GM08714 (cell line): ENCODE measurements around the gene DUSP9.
"Not testable (repeated sequence)": the region's sequence is repeated elsewhere in the genome, so short reads cannot be mapped to it uniquely, and the experiment has no call there.

Source experiments
- H3K4me3 ChIP-seq: fragments of 200-500 bp; sonication (Bioruptor generic); 2 replicates; pipeline ENCODE4 v1.5.1; 2014; ENCODE audit warnings: mild to moderate bottlenecking, low read length, inconsistent platforms
- ZNF274 ChIP-seq: IDR thresholded peaks from 2 replicates; pipeline ENCODE4 v1.6.1; 2012; ENCODE audit warnings: mild to moderate bottlenecking, low read depth, low read length

The DUSP9 gene

GRCh38 chrX:153646620-153647373, at the start of gene DUSP9:
Gene DUSP9, plus strand, starts transcription at chrX:153647203. Its CDS starts 751 bp downstream, at chrX:153647954.
- no peak within 1 kb of the TSS for H3K4me3 ChIP-seq
- no peak for TF ChIP-seq ZNF274

- TF ChIP-seq ZNF274, result no peak
- peak within 1 kb of the TSS; percentile 72 for H3K4me3 ChIP-seq
Observed at GRCh38 chrX:153598541-153599191, 48.3 kb upstream of the DUSP9 start, which contains the start of gene CCNQ. Gene CCNQ, minus strand, starts transcription at chrX:153599139. Its CDS starts 66 bp downstream, at chrX:153599073.

GRCh38 chrX:153599192-153600031, 47.6 kb upstream of the DUSP9 start:
- H3K4me3 ChIP-seq, result peak overlapping the region; percentile 72
- no peak for TF ChIP-seq ZNF274

- peak overlapping the region; percentile 72; the same call in 1 of the 2 replicates for H3K4me3 ChIP-seq
- no peak for TF ChIP-seq ZNF274
Observed at GRCh38 chrX:153600032-153600373, 47.0 kb upstream of the DUSP9 start.

GRCh38 chrX:153600921-153601320, 46.1 kb upstream of the DUSP9 start:
- no peak for TF ChIP-seq ZNF274
- H3K4me3 ChIP-seq, result no peak overlapping the region

GRCh38 chrX:153601511-153602110, 45.4 kb upstream of the DUSP9 start:
- no peak overlapping the region for H3K4me3 ChIP-seq
- no peak for TF ChIP-seq ZNF274

- H3K4me3 ChIP-seq, result no peak overlapping the region
- no peak for TF ChIP-seq ZNF274
Observed at GRCh38 chrX:153602601-153603000, 44.4 kb upstream of the DUSP9 start.

- no peak overlapping the region for H3K4me3 ChIP-seq
- TF ChIP-seq ZNF274, result no peak
Observed at GRCh38 chrX:153603131-153603656, 43.8 kb upstream of the DUSP9 start.

GRCh38 chrX:153604666-153605380, 42.2 kb upstream of the DUSP9 start:
- H3K4me3 ChIP-seq, result not testable (repeated sequence)

GRCh38 chrX:153606503-153606902, 40.5 kb upstream of the DUSP9 start:
- TF ChIP-seq ZNF274, result no peak
- no peak overlapping the region for H3K4me3 ChIP-seq

- TF ChIP-seq ZNF274, result no peak
- H3K4me3 ChIP-seq, result no peak overlapping the region
Observed at GRCh38 chrX:153608376-153608775, 38.6 kb upstream of the DUSP9 start.

GRCh38 chrX:153608806-153609205, 38.2 kb upstream of the DUSP9 start:
- no peak for TF ChIP-seq ZNF274
- no peak overlapping the region for H3K4me3 ChIP-seq
